Hepatocyte (in vitro differentiated cells): ENCODE results near the gene AP2A2. TPM values are rescaled to one million over a fixed set of nuclear protein-coding genes. Genes with fewer than 3 reads are reported as not detected.

Source experiments
- DNase-seq: peaks from one replicate; pipeline ENCODE4 v3.0.0-alpha.2; 2016; ENCODE audit warnings: low spot score
- H2AFZ ChIP-seq: fragments of 200-600 bp; sonication (generic); 2 replicates; pipeline ENCODE4 v1.6.0; 2016; ENCODE audit warnings: antibody characterized with exemption, mild to moderate bottlenecking
- H3K27ac ChIP-seq: fragments of 200-600 bp; sonication (generic); 2 replicates; pipeline ENCODE4 v1.5.1; 2016; ENCODE audit warnings: mild to moderate bottlenecking
- H3K27me3 ChIP-seq: fragments of 200-600 bp; sonication (generic); 2 replicates; pipeline ENCODE4 v1.6.1; 2016
- H3K36me3 ChIP-seq: fragments of 200-600 bp; sonication (generic); replicated peaks from 2 replicates; pipeline ENCODE4 v1.5.1; 2016; ENCODE audit warnings: low read depth; ENCODE audit not compliant: insufficient read depth
- H3K4me1 ChIP-seq: fragments of 200-600 bp; sonication (generic); 2 replicates; pipeline ENCODE4 v1.5.1; 2016; ENCODE audit warnings: mild to moderate bottlenecking, moderate library complexity; ENCODE audit not compliant: insufficient read depth
- H3K4me2 ChIP-seq: fragments of 200-600 bp; sonication (generic); 2 replicates; pipeline ENCODE4 v1.6.0; 2016
- H3K4me3 ChIP-seq: fragments of 200-600 bp; sonication (generic); 2 replicates; pipeline ENCODE4 v1.5.1; 2016; ENCODE audit warnings: mild to moderate bottlenecking
- H3K79me2 ChIP-seq: fragments of 200-600 bp; sonication (generic); 2 replicates; pipeline ENCODE4 v1.6.0; 2017; ENCODE audit warnings: mild to moderate bottlenecking
- H3K9me2 ChIP-seq: fragments of 200-600 bp; sonication (generic); replicated peaks from 2 replicates; pipeline ENCODE4 v1.6.0; 2017; ENCODE audit warnings: mild to moderate bottlenecking; ENCODE audit not compliant: insufficient read depth
- H3K9me3 ChIP-seq: fragments of 200-600 bp; sonication (generic); 2 replicates; pipeline ENCODE4 v1.5.1; 2016; ENCODE audit warnings: low read depth, mild to moderate bottlenecking
- H4K20me1 ChIP-seq: fragments of 200-600 bp; sonication (generic); 2 replicates; pipeline ENCODE4 v1.6.0; 2016; ENCODE audit warnings: mild to moderate bottlenecking; ENCODE audit not compliant: insufficient read depth, poor library complexity, severe bottlenecking
- CTCF ChIP-seq: fragments of 200-600 bp; sonication (generic); IDR thresholded peaks from 2 replicates; pipeline ENCODE4 v1.5.1; 2016; ENCODE audit warnings: antibody characterized with exemption, mild to moderate bottlenecking; ENCODE audit not compliant: poor library complexity
- EZH2 ChIP-seq: fragments of 200-600 bp; sonication (generic); IDR thresholded peaks from 2 replicates; pipeline ENCODE4 v1.6.1; 2016; ENCODE audit warnings: antibody characterized with exemption, mild to moderate bottlenecking, borderline replicate concordance
- EZH2phosphoT487 ChIP-seq: fragments of 200-600 bp; sonication (generic); IDR thresholded peaks from one replicate; pipeline ENCODE4 v1.6.1; 2018; ENCODE audit warnings: antibody characterized with exemption, mild to moderate bottlenecking, low read depth, moderate library complexity; ENCODE audit not compliant: unreplicated experiment, severe bottlenecking
- WGBS: methylation state at CpG from one replicate; pipeline ENCODE4 v1.1.6; 2016; ENCODE audit warnings: low lambda C conversion rate; ENCODE audit errors: missing lambda C conversion rate; 5-methylcytosine and 5-hydroxymethylcytosine counted together
- polyA plus RNA-seq: library from polyadenylated mRNA; unstranded; fragments of >200 nt; fragmentation: Nextera tagmentation; extraction: Ambion mirVana; gene quantifications from 2 replicates; pipeline ENCODE4 v1.2.1, GENCODE V29; 2016
- total RNA-seq: library from RNA; depleted of rRNA; stranded (reverse); fragments of >200 nt; gene quantifications from 2 replicates; pipeline ENCODE4 v1.2.3, GENCODE V29; 2014

Gene AP2A2
- total and polyA plus RNA-seq, 2 experiments from 2014 or later: 49.7 to 68.0 TPM

GRCh38 chr11:984546-984945 is 58.9 kb downstream of the AP2A2 start:
- WGBS: 96% methylated on average over 15 of the region's 15 CpGs
- no peaks in the 10 kb centered on the region for H3K27me3 ChIP-seq
- TF ChIP-seq EZH2 (no peak), EZH2phosphoT487 (no peak), CTCF (no peak)
- no peak for DNase-seq
- H3K9me3 ChIP-seq: no peaks in the 10 kb centered on the region
- no peaks in the 10 kb centered on the region for H3K4me1 ChIP-seq
- no peaks in the 10 kb centered on the region for H4K20me1 ChIP-seq
- H3K79me2 ChIP-seq: no peaks in the 10 kb centered on the region
- H3K36me3 ChIP-seq: no peaks in the 10 kb centered on the region
- H3K4me3 ChIP-seq: no peak overlapping the region
- H2AFZ ChIP-seq: no peak overlapping the region
- no peaks in the 10 kb centered on the region for H3K9me2 ChIP-seq
- no peak overlapping the region for H3K27ac ChIP-seq
- H3K4me2 ChIP-seq: no peak overlapping the region

DNA sequence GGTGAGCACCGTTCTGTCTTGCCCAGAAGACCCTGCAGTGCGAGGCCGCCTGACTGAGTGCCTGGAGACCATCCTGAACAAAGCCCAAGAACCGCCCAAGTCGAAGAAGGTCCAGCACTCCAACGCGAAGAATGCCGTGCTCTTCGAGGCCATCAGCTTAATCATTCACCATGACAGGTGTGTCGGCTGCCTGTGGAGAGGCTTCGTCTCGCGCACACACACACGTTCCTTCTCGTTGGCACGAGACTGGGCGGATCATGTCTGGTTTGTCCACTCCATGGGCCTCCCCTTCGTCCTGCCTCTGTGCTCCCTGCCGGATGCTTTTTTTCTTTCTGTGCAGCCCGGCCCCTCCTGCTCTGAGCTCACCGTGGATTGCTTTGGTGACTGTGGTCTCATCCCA is 59.7 kb downstream of the AP2A2 start:
- Histone ChIP-seq H3K79me2 (no peaks in the 10 kb centered on the region), H3K9me3 (no peaks in the 10 kb centered on the region), H3K4me1 (no peaks in the 10 kb centered on the region), H2AFZ (no peak overlapping the region), H3K4me2 (no peak overlapping the region), H3K4me3 (no peak overlapping the region), H3K27ac (no peak overlapping the region), H3K9me2 (no peaks in the 10 kb centered on the region), H4K20me1 (no peaks in the 10 kb centered on the region), H3K36me3 (no peaks in the 10 kb centered on the region), H3K27me3 (no peaks in the 10 kb centered on the region)
- 92% methylated on average over 21 of the region's 21 CpGs for WGBS
- DNase-seq: peak; percentile 35
- no peak for TF ChIP-seq EZH2

- Histone ChIP-seq H3K27me3 (no peaks in the 10 kb centered on the region), H3K9me2 (no peaks in the 10 kb centered on the region), H3K4me2 (no peak overlapping the region), H3K27ac (no peak overlapping the region), H3K36me3 (no peaks in the 10 kb centered on the region), H3K4me3 (no peak overlapping the region), H4K20me1 (no peaks in the 10 kb centered on the region), H2AFZ (no peak overlapping the region), H3K4me1 (no peaks in the 10 kb centered on the region), H3K79me2 (no peaks in the 10 kb centered on the region), H3K9me3 (no peaks in the 10 kb centered on the region)
- no peak for DNase-seq
- no peak for TF ChIP-seq CTCF
- over 99% methylated on average over 20 of the region's 20 CpGs for WGBS
Observed at GRCh38 chr11:985848-986247, 60.2 kb downstream of the AP2A2 start.

- Histone ChIP-seq H3K27me3 (no peaks in the 10 kb centered on the region), H3K36me3 (no peaks in the 10 kb centered on the region)
- TF ChIP-seq CTCF (no peak), EZH2 (no peak), EZH2phosphoT487 (no peak)
Observed at GRCh38 chr11:986270-986951, 60.7 kb downstream of the AP2A2 start.

More at GRCh38 chr11:986270-986951, 60.7 kb downstream of the AP2A2 start:
- Histone ChIP-seq H3K9me2 (no peaks in the 10 kb centered on the region), H3K4me3 (no peak overlapping the region), H3K9me3 (no peaks in the 10 kb centered on the region), H3K4me2 (no peak overlapping the region), H3K79me2 (no peaks in the 10 kb centered on the region), H4K20me1 (peaks cover under 1% of the 10 kb centered on the region), H2AFZ (no peak overlapping the region), H3K27ac (no peak overlapping the region), H3K4me1 (no peaks in the 10 kb centered on the region)
- peak; percentile 32 for DNase-seq
- 89% methylated on average over 23 of the region's 28 CpGs for WGBS
